Mesothelial cell of epicardium (in vitro differentiated cells): Measurements from ENCODE around the gene PITPNM3. TPM values are rescaled to one million over a fixed set of nuclear protein-coding genes. Genes with fewer than 3 reads are reported as not detected.

ENCODE experiments used
- DNase-seq, 2 experiments: peaks; one replicate each; pipeline ENCODE4 v3.0.0; 2021; ENCODE audit warnings: low spot score in 2 of 2; ENCODE audit not compliant: unreplicated experiment in 2 of 2
- H3K27ac Mint-ChIP-seq: 2 replicates; pipeline ENCODE4 v1.8.0; 2021; ENCODE audit warnings: mixed read lengths
- H3K27me3 Mint-ChIP-seq: 2 replicates; pipeline ENCODE4 v1.8.0; 2021; ENCODE audit warnings: low read depth, mixed read lengths
- H3K36me3 Mint-ChIP-seq: 2 replicates; pipeline ENCODE4 v1.8.0; 2021; ENCODE audit warnings: mixed read lengths
- H3K4me1 Mint-ChIP-seq: 2 replicates; pipeline ENCODE4 v1.8.0; 2021; ENCODE audit warnings: mixed read lengths
- H3K4me3 Mint-ChIP-seq: 2 replicates; pipeline ENCODE4 v1.8.0; 2021; ENCODE audit warnings: mild to moderate bottlenecking, moderate library complexity, mixed read lengths
- H3K9me3 Mint-ChIP-seq: 2 replicates; pipeline ENCODE4 v1.8.0; 2021; ENCODE audit warnings: mixed read lengths
- CTCF ChIP-seq: fragments of 200-600 bp; sonication (generic); IDR thresholded peaks from one replicate; pipeline ENCODE4 v1.5.0; 2021; ENCODE audit warnings: antibody characterized with exemption; ENCODE audit not compliant: unreplicated experiment
- total RNA-seq: library from RNA; stranded (reverse); gene quantifications from 3 replicates; pipeline ENCODE4 v1.2.1, GENCODE V29; 2021

The PITPNM3 gene
- total RNA-seq, 1 donor from 2014 or later, result 2.3 TPM

- no peak for TF ChIP-seq CTCF
- H3K27me3 Mint-ChIP-seq, result peaks cover 17% of the 10 kb centered on the region
- DNase-seq, result no peak
- no peak overlapping the region for H3K4me3 Mint-ChIP-seq
- H3K36me3 Mint-ChIP-seq, result no peaks in the 10 kb centered on the region
- H3K9me3 Mint-ChIP-seq, result no peaks in the 10 kb centered on the region
- no peak overlapping the region for H3K27ac Mint-ChIP-seq
- no peaks in the 10 kb centered on the region for H3K4me1 Mint-ChIP-seq
Measured at GRCh38 chr17:6514371-6514770, 42.0 kb downstream of the PITPNM3 start.

- TF ChIP-seq CTCF, result no peak
- no peaks in the 10 kb centered on the region for H3K4me1 Mint-ChIP-seq
- H3K27ac Mint-ChIP-seq, result no peak overlapping the region
- DNase-seq, result no peak
- no peak overlapping the region for H3K4me3 Mint-ChIP-seq
- no peaks in the 10 kb centered on the region for H3K9me3 Mint-ChIP-seq
- peaks cover 17% of the 10 kb centered on the region for H3K27me3 Mint-ChIP-seq
- no peaks in the 10 kb centered on the region for H3K36me3 Mint-ChIP-seq
Measured at GRCh38 chr17:6512552-6512951, 43.8 kb downstream of the PITPNM3 start.

- peaks cover 17% of the 10 kb centered on the region for H3K27me3 Mint-ChIP-seq
- no peak overlapping the region for H3K27ac Mint-ChIP-seq
- no peak overlapping the region for H3K4me3 Mint-ChIP-seq
- no peaks in the 10 kb centered on the region for H3K9me3 Mint-ChIP-seq
- no peak for TF ChIP-seq CTCF
- no peaks in the 10 kb centered on the region for H3K36me3 Mint-ChIP-seq
- no peaks in the 10 kb centered on the region for H3K4me1 Mint-ChIP-seq
- no peak for DNase-seq
Measured at GRCh38 chr17:6510321-6510977, 45.9 kb downstream of the PITPNM3 start.

DNA sequence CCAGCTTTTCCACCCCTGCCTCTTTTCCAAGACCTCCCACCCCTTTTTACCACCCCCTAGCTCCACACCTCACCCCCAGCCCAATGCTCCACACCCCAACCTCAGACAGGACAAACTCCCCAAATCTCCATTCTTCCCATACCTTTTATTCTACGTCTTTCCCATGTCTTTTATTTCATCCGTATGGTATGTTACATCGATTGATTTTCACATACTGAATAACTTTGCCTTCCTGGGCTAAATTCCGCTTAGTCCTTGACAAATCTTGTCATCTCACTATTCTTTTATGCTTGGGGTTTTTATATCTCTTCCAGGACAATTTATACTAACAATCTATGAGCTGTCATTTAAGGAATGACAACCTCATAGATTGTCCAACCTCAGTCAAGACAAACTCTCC is 46.4 kb downstream of the PITPNM3 start:
- H3K9me3 Mint-ChIP-seq, result no peaks in the 10 kb centered on the region
- H3K36me3 Mint-ChIP-seq, result no peaks in the 10 kb centered on the region

GRCh38 chr17:6509031-6509771 is 47.2 kb downstream of the PITPNM3 start:
- no peak for TF ChIP-seq CTCF
- H3K27ac Mint-ChIP-seq, result no peak overlapping the region

More for the DNA sequence above, 46.4 kb downstream of the PITPNM3 start:
- H3K4me3 Mint-ChIP-seq, result no peak overlapping the region
- no peak for DNase-seq
- no peaks in the 10 kb centered on the region for H3K4me1 Mint-ChIP-seq
- no peak for TF ChIP-seq CTCF
- peaks cover 17% of the 10 kb centered on the region for H3K27me3 Mint-ChIP-seq
- H3K27ac Mint-ChIP-seq, result no peak overlapping the region

More at GRCh38 chr17:6509031-6509771, 47.2 kb downstream of the PITPNM3 start:
- H3K36me3 Mint-ChIP-seq, result no peaks in the 10 kb centered on the region
- H3K4me1 Mint-ChIP-seq, result no peaks in the 10 kb centered on the region
- no peaks in the 10 kb centered on the region for H3K9me3 Mint-ChIP-seq
- H3K27me3 Mint-ChIP-seq, result peaks cover 17% of the 10 kb centered on the region
- no peak for DNase-seq
- no peak overlapping the region for H3K4me3 Mint-ChIP-seq
